Measurements from ENCODE around the gene PARD3B.

PARD3B gene

DNA sequence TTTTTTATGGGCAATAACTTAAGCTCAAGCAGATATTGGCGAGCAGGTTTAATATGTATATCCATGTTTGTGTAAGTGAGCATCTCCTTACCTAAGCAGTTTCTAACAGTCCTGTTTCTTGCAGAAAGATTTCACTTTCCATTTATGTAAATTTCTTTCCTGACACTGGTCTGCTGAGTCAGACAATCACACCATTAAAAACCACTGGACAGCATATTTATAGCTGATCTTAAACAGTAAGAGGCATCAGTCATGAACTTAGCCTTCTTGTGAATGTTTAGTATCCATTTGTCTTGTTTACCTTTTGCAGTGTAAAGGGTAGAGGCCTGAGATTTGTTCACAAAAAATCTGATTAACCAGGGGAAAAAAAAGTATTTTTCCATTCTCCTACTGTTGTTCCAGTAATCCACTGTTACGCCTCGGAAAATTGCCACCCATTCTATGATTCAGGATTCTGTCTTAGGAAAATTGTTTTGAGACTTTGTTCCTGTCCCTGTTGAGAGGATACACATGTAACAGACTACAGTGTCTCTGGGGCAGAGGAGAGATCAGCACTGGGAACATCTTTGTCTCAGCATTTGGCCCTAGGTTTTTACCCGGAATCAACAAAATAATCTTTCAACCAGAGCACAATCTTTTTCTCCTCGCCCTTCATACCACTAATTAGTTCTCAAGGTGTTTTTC is 616.0 kb downstream of the PARD3B start:
- DNase-seq = no peak

DNA sequence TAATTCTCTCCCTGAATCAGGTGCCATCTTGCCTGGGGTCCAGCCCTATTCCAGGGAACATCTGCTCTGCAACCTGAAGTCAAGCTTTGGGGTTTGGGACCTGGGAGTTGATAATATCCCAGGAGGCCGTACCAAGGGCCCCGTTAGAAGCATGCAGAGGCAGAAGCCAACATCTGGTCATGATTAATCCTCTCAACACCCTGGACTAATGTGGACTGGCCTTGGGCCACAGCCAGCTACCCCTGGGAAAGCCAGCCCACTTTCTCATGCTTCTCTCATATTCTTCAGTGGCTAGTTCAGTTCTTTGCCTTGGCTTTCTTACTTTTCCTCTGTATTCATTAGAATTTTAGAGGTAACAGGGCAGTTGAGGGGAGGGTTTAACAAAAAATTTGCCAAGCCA is 621.5 kb downstream of the PARD3B start:
- no peak for DNase-seq

DNA sequence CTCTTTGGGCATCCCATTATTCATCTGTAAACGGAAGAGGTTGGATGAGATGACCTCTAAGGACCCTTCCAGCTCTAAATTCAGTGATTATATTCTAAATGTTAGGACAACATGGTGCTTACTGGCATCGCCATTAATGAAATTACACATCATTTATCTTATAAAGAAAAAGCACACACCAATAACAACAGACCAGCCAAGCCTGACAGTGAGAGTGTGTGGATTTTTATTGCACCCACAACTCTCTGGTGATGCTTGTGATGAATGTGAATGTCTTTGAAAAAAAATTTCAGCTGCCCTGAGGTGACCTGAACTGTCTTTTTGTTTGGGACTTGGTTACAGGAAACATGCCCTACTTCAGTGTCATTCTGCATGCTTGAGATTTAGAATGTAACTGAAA is 623.7 kb downstream of the PARD3B start:
- no peak for DNase-seq

DNA sequence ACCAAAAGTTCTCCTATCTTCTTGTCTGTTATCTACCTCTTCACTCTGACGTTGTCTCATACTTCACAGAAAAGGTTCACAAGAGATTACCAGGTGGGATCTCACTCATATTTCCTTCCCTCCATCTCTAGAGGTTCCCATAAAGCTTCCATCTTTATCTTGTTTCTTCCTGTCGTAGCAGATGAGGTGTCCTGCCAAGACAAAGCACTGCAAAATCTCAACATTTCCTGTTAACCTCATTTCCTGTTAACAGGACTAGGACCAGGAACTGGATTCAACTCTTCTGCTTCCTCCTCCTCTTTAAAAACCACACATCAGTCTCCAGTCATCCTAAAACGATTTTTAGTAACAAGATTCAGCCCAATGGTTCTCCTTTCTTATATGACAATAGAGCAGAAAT is 624.2 kb downstream of the PARD3B start:
- no peak for DNase-seq

DNA sequence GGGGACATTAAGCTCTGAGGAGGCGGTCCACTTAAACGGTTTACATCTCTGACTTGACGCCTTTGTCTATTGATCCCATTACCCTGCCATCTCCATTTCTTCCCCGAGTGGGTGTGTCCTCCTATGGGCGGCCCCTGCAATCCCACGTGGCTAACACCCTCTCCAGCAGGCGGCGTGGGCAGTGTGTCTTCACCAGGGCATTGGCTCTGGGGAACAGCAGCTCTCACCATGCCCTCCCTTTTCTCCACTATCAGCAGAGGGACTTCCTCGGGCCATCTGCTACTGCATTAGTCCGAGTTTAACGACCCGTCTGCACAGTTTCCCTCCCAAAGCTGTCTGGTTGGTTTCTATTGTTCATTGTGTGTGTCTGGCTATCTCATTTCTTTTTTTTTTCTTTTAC is 625.1 kb downstream of the PARD3B start:
- no peak for DNase-seq

DNA sequence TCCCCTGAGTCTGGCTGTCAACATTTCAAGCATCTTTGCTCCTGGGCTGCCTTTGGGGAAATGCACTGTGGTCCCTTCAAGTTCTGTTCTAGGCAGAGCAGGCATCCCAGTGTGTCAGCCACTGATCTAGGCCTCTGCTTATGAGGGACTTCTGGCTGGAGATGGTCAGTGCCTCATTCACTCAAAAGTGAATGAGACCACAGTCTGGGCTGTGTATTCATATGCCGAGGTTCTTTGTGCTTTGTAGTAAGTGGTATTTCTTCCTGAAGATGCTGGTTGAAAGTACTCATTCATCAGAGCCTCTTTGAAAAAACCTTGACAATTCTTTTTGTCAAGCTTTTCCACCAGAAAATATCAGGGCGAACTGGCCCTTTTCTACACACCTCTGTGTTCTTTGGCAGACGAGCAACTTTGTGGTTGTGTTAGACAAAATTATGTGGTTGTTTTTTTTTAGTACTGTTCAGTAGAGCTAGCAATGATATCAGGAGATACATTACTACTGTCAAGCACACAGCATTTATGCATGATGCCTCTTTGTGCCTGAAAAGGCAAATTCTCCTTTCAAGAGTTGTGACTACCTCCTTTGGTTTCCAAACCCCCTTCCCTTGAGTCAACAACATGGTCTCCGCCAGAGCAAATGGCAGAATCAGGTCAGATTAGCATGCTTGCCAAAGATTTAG is 626.1 kb downstream of the PARD3B start:
- DNase-seq = no peak

DNA sequence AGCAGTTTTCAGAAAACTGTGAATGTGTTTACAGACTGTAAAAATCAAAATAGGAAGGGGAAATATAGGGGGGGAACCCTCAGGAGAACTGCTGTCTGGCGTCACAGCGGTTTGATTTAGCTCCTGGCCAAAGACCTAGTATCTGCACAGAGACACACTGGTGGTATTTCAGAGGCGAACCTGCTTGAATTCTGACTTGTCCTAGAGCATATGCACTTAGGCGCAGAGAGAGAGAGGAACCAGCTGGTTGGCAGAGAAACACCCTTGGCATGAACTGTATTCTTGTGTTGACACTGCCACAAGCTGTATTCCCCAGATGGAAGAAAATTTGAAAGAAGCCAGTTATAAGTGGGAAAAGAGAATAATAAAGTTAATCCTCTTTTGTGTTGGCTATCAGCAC is 630.6 kb downstream of the PARD3B start:
- DNase-seq = no peak

DNA sequence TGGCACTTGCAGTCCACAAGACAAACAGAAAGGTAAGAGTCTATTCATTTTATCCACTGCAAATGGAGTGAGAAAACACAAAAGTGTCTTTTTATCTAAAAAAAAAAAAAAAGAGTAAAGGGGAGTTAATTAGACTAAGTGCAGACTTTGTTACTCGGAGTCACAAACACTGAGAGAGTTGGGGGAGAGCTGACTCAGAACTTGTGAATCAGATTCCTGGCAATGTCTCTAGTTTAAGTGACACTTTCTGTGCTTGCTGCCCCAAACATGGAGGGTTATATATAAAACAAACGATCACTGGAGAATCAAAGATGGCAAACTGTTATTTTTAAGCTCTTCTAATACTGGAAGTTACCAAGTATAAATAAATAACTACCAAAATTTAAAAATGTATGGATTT is 631.3 kb downstream of the PARD3B start:
- DNase-seq = no peak

DNA sequence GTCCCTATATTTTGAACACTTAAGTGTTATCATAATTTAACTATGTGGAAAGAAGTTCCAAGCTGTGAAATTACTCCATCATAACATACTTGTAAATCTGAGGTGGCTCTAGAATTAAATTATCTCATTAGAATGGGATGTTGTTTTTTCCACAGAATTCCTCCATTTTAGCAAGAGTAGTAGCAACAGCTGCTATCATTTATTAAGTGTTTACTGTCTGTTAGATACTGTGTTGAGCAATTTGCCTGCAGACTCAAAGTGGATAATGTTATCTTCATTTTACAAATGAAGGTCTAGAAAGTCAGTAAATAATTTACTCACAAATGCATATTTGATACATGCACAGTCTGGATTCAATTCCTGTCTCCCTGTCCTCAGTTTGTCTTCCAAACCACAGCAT is 632.3 kb downstream of the PARD3B start:
- no peak for DNase-seq

DNA sequence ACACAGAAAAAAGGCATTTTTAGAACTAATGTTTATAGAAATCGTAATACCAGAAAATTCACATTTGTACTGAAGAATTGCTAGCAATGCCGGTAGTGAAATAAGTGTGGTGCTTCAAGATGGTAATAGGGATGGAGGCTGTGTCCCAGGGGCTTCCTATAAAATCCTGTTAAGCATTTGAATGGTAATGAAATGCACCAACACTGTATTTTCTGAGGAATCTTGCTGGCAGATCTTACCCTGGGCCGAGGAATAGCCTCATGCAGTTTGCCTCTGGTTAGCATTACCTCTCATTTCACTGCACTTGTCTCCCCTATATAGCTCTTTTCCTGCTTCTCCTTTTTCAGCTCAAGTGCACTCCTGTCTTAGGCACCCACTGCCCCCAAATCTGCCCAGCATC is 635.5 kb downstream of the PARD3B start:
- no peak for DNase-seq

DNA sequence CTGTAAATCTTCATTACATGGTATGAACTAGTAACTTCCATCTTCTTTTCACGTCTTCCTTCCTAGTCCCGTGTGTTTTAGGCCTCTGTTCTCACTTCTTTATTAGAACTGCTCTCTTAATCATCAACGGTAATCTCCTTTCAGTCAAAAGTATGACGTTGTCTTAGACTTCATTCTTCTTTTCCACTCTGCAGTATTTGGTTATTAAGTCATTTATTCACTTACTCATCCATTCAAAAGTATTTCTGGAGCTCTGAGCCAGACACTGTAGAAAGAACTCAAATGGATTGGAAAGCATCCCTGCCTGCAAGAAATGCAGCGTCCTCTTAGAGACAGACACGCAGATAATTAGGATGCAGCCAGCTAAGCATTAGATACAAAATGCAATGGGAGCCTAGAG is 642.5 kb downstream of the PARD3B start:
- no peak for DNase-seq

DNA sequence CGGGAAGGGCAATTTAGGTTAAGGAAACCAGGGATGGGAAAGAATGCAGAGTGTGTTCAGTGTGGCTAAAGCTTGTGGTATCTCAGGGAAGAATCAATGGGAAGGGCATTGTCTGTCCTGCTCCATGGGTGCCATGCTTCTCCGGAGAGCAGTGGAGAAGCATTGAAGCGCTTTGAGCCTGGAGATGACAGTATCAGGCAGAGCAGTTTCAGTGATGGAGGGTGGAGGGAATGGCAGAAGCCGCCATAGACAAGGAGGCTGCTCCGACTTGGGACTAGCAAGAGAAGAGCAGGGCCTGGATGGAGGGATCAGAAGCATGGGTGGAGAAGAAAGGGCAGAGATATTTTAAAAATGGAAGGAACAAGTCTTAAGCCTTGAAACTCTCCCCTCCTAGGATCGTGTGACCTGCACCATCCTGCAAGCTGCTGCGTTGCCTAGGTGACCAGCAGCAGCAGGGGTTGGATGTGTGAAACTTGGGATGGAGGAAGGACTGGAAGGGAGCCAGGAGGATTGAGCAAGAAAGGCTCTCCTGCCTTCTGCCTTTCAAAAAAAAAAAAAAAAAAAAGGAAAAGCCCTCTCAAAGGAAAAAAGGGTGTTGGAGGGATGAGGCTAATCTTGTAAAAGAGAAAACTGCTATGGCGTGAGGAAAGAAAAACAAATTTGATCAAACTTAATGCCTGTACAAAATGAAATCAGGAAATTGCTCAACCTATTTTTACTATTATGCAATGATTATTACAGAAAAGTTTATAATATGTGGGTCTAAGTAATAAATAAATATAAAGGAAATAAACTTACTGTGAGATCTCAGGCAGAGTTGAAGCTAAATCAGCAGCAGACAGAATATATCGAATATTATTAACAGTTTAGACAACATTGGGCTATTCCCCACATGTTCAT is 643.2 kb downstream of the PARD3B start:
- DNase-seq = no peak

DNA sequence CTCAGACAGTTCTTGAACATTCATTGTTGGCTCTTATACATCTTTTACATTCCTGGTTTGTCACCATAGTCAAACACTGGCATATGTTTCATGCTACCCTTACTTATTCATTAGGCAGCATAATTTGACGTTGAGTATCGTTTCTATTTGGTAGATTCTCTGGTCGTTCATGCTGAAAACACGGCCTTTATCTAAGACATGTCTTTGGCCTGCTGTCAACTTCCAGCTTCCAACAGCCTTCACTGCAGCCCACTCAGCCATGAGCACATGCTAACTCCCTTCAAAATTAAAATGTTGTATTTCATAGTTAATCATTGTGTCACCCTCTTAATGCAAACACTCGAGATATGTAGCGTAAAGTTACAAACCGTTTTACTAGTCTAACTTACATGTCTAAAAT is 644.0 kb downstream of the PARD3B start:
- DNase-seq = no peak

DNA sequence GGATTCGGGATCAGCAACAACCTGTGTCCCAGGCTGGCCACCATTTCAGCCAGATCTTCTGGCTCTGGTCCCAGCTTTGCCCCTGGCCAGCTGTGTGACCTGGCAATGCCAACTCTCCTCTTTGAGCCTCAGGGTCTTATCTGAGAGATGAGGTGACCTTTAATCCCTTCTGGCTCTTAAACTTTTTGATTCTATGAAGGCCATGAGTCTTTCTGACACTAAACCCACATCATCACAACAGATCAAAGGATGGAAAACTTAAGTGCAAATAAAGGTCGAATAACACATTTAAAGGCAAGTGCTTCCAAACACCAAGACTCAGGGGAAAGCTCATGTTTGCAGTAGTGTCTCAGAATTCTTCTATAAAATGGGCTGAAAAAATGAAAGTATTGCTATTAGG is 645.3 kb downstream of the PARD3B start:
- DNase-seq = no peak

DNA sequence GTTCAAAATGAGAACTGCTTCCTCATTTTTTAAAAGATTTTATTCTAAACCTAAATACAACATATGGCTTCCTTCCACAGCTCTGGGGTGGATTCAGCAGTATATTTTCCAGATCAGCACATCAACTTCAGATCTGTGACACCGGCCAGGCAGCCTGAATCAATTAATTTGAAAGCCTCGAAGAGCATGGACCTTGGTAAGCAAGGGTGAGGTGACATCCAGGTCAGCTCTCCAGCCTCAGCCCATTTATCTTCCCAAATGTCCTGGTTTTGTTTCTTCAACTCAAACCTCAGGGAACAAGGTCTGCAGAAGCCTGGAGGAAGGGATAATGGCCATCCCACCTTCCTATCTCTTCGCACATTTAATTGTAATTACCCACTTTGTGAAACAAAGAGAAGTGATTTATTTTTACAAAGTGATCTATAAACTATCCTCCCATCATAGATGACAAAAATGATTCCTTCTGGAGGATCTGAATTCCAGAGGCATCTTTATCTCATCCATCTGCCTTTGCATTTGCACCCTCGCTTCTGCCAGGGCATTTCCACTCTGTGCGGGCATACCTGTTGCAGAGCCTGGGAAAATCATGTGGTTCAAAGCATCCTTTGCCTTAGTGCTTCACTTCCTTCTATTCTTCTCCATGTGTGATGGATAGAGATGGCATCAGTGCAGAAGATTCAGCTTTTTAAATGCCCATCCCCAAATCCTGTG is 648.0 kb downstream of the PARD3B start:
- DNase-seq = no peak

DNA sequence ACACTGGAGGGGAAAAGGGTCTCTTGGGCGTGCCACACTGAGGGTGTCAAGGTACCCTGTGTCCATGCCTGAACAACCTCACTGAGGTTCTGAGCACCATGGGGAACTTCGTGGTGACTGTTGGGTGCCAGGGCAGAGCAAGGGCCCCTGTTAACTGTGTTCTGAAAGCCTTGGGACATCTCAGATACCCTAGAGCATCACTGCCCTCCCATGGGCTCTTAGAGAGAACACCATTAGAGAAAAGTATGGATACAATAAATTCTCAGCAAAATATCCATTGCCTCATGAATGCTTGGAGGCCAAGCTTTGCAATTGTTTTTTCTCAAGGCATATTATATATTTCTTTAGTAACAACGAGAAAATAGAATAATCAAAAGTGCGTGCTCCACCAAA is 648.6 kb downstream of the PARD3B start:
- DNase-seq = no peak

DNA sequence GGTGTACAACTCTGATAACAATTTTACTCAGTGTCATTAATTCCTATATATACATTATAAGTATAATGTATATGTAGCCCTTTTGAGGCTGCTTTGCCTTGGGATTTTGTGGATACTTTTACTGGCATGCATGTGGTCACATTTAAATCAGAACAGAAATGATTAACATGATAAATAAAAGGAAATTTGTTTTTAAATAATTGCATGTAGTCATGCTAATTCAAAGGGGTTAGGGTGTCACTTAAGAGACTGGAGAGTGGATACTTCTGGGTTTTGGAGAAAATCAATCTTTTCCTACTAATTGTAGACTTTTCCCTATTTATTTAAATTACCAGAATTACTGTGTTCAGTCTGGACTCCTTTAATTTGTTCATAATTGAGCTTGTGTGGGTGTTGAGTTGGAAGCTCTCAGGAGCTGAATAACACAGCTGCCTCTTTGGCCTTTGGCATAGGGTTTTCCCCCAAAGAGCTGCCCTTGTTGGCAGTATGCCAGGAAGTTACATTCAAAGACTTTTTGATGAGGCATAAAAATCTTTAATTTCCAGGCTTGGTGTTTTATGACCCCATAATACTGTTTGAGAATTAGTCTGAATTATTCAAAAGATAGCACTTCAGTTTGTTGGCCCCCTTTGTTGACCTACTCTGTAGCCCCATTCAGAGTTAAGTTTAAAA is 652.3 kb downstream of the PARD3B start:
- DNase-seq = no peak

DNA sequence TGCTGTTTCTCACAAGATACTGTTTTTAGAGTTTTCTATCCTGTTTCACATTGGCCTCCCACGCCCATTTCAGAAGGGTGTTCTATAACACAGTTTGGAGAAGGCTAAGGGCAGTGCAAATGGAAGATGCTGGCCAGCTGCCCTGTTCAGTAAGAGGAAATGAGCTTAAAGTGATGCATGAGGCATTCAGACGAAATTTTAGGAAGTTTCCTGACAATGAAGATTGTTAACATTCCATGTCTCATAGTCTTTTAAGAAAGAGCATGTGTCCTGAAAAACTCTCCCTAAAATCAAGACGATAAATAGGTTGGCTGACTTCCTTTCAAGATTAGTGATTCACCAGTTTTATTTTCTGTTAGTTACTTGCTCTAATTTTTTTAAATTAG is 652.9 kb downstream of the PARD3B start:
- DNase-seq = no peak

DNA sequence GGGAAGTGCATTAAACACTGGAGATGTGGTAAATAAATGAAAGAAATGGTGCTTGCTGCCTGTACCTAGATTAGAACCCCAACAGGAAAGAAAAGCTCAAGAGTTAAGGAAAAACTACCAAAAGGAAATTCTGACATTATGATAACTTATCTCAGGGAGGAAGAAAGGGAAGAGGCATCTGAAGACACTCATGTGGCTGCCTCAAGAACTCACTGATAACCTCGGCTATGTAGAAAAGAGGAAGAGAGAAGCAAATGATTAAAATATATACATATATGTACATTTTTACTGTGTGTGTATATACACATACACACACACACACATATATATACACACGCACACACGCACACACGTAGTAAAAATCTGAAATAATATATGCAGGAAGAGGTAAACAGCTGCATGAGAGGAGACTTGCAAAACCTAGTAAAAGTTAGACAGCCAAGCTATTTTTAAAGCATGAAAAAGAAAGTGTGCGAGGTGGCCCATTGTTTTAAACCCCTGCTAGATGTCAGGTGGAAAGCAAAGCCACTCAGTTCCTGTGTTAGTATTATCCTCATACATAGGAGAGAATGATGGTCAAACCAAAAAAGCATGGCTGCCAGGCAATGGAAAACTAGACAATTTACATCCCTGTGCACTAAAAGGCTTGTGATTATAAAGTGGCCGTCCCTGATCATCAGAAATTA is 654.0 kb downstream of the PARD3B start:
- no peak for DNase-seq

DNA sequence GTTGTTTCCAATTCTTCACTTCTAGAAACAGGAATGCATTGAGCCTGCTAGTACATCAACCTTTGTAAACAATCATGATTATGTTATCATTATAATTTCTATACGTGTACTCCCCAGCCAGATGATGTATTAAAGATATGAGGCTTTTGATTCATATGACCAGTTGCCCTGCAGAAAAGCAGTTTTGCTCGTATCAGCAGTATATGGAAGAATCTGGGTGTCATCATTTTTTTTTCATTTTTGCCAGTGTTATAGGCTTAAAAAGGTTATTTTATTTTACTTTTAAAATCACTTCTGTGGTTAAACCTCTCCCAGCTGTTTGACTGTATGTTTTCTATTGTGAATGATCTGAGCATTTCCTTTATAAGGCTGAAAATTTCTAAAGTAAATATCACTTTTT is 665.2 kb downstream of the PARD3B start:
- no peak for DNase-seq

DNA sequence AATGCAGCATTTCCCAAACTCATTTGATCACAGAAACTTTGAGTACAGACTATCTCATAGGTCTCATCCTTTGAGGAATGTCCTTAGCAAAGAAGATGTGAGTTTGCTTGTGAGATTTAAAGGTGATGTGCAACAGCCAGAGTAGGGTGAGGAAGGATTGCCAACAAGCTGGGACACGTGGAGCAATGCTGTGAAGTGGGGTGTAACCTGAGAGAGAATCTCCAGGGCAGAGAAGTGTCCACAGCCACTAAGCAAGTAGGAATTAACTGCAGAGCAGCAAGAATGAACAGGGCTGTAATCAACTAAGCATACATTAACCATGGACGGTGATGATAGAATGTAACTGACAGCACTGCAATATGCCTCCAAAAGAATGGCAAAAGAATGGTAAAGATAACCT is 667.1 kb downstream of the PARD3B start:
- no peak for DNase-seq

DNA sequence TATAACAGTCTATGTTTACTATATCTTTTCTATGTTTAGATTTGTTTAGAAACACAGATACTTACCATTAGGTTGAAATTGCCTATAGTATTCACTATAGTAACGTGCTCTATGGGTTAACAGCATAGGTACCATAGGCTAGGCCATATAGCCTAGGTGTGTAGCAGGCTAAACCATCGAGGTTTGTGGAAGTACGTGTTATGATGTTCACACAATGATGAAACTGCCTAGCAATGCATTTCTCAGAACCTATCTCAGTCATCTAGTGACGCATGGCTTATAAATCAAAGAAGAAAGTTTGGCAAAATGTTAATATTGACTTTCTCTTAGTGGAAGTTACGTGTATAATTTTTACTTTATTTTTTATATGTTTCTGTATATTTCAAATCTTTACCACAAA is 670.8 kb downstream of the PARD3B start:
- DNase-seq = no peak
